Measurements from ENCODE around the gene EPOP.

DNA sequence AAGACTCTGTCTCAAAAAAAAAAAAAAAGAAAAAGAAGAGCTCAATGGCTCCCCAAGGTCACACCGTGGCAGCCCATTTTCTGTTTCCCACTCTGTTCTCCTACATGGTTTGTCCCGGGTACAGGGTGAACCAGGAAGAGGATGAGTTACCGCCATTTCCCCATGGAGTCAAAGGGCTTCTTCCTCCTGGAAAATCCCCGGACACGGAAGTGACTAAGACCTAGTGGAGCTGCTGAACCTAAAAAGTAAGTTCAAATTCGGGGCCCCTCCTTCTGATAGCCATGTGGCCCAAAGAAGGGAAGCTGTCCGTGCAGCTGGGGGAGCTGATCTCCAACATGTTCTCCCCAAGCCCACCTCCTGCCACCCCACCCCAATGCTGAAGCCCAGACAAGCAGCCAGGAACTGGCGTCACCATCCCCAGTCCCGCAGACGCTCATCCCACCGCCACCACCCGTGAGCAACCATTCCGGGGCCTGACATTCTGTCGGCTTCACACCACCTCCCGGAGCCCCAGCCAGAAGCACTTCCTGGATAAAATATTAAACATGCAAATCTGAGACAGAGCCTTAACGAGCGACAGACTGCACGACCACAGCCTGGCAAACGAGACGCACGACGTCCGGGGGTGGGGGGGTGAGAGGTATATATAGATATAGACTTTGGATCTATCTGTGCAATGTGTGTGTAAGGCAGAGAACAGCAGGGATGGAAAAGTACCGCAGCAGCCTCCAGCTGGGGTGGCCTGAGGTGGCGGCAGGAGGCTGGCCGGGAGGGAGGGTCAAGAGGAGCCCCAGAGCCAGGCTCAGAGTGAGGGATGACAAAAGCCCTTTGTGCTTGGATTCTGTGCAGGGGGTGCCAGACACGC, 17.6 kb downstream of the EPOP start:
- TF ChIP-seq EZH2 (IDR thresholded peaks at IDR 0.05; ENCODE audit: borderline replicate concordance) = no peak
- TF ChIP-seq CTCF (IDR thresholded peaks at IDR 0.05; ENCODE audit: poor library complexity) = no peak
